ENCODE results near the gene CUEDC1. TPM values are rescaled to one million over a fixed set of nuclear protein-coding genes. Genes with fewer than 3 reads are reported as not detected.

CUEDC1 gene
- total RNA-seq, 4 donors from 2014 or later = 20.2 to 27.3 (median 24.6) TPM

- Histone ChIP-seq H3K4me3 (no peak overlapping the region), H3K4me1 (peaks cover 37 to 50% (median 44%) of the 10 kb centered on the region in 4 donors), H3K36me3 (no peaks in the 10 kb centered on the region), H3K27ac (peak overlapping the region; percentile 88 to 98 (median 92)), H3K27me3 (no peaks in the 10 kb centered on the region), H3K9me3 (no peaks in the 10 kb centered on the region)
- 66 to 88% methylated on average over 2 to 12 of the region's 12 CpGs for WGBS, 2 donors (ENCODE audit: low coverage in 1 of 2)
- intact Hi-C loops (cut with DNase I; ENCODE audit: low total_unique reads) = no loop called here
- in situ Hi-C loops (cut with MboI; ENCODE audit: low pct_ligation_motif_present in 1 of 4, low pct_unique_long_range_greater_than_20kb in 1 of 4, low sequenced_read_pairs in 3 of 4) = no loop called here
- DNase-seq = no peak
- TF ChIP-seq POLR2A (IDR thresholded peaks at IDR 0.05) = no peak
- TF ChIP-seq EP300 (IDR thresholded peaks at IDR 0.05; ENCODE audit: low read depth) = no peak
- TF ChIP-seq POLR2AphosphoS5 (IDR thresholded peaks at IDR 0.05) = no peak
- TF ChIP-seq CTCF (IDR thresholded peaks at IDR 0.05) = no peak
Measured at GRCh38 chr17:57888311-57889216, 66.6 kb downstream of the CUEDC1 start.

GRCh38 chr17:57887161-57887560, 68.1 kb downstream of the CUEDC1 start:
- TF ChIP-seq CTCF (IDR thresholded peaks at IDR 0.05) (no peak), POLR2A (IDR thresholded peaks at IDR 0.05) (no peak), EP300 (IDR thresholded peaks at IDR 0.05; ENCODE audit: low read depth) (no peak), POLR2AphosphoS5 (IDR thresholded peaks at IDR 0.05) (no peak)
- DNase-seq = no peak
- Histone ChIP-seq H3K27me3 (no peaks in the 10 kb centered on the region), H3K4me1 (peaks cover 23 to 37% (median 32%) of the 10 kb centered on the region in 4 donors), H3K9me3 (no peaks in the 10 kb centered on the region), H3K36me3 (no peaks in the 10 kb centered on the region), H3K27ac (peak overlapping the region in 2 of 4 donors; percentile 11 to 92), H3K4me3 (no peak overlapping the region)
- intact Hi-C loops (cut with DNase I; ENCODE audit: low total_unique reads) = no loop called here
- 85% methylated on average over 4 of the region's 4 CpGs; no CpG with 5 or more reads in 1 of the 2 donors for WGBS, 2 donors (ENCODE audit: low coverage in 1 of 2)
- in situ Hi-C loops (cut with MboI; ENCODE audit: low pct_ligation_motif_present in 1 of 4, low pct_unique_long_range_greater_than_20kb in 1 of 4, low sequenced_read_pairs in 3 of 4) = no loop called here

- Histone ChIP-seq H3K9me3 (no peaks in the 10 kb centered on the region), H3K36me3 (no peaks in the 10 kb centered on the region), H3K4me3 (no peak overlapping the region), H3K27ac (peak overlapping the region in 1 of 4 donors; percentile 27), H3K4me1 (peaks cover 29 to 41% (median 34%) of the 10 kb centered on the region in 4 donors), H3K27me3 (no peaks in the 10 kb centered on the region)
- intact Hi-C loops (cut with DNase I; ENCODE audit: low total_unique reads) = no loop called here
- in situ Hi-C loops (cut with MboI; ENCODE audit: low pct_ligation_motif_present in 1 of 4, low pct_unique_long_range_greater_than_20kb in 1 of 4, low sequenced_read_pairs in 3 of 4) = no loop called here
- WGBS, 2 donors (ENCODE audit: low coverage in 1 of 2) = 85 to 100% methylated on average over 1 to 4 of the region's 4 CpGs
- TF ChIP-seq CTCF (IDR thresholded peaks at IDR 0.05) (no peak), POLR2A (IDR thresholded peaks at IDR 0.05) (no peak), EP300 (IDR thresholded peaks at IDR 0.05; ENCODE audit: low read depth) (no peak), POLR2AphosphoS5 (IDR thresholded peaks at IDR 0.05) (no peak)
- DNase-seq = no peak
Measured at GRCh38 chr17:57886020-57886419, 69.2 kb downstream of the CUEDC1 start.

- no peak for DNase-seq
- no peaks in the 10 kb centered on the region for H3K9me3 ChIP-seq
- no peak overlapping the region for H3K27ac ChIP-seq
- H3K27me3 ChIP-seq = no peaks in the 10 kb centered on the region
- TF ChIP-seq POLR2A (IDR thresholded peaks at IDR 0.05) (no peak), EP300 (IDR thresholded peaks at IDR 0.05; ENCODE audit: low read depth) (no peak), POLR2AphosphoS5 (IDR thresholded peaks at IDR 0.05) (no peak), CTCF (IDR thresholded peaks at IDR 0.05) (no peak)
- in situ Hi-C loops (cut with MboI; ENCODE audit: low pct_ligation_motif_present in 1 of 4, low pct_unique_long_range_greater_than_20kb in 1 of 4, low sequenced_read_pairs in 3 of 4) (no loop called here), intact Hi-C loops (cut with DNase I; ENCODE audit: low total_unique reads) (no loop called here)
- H3K36me3 ChIP-seq = no peaks in the 10 kb centered on the region
- 87 to 100% methylated on average over 1 to 56 of the region's 67 CpGs for WGBS, 2 donors (ENCODE audit: low coverage in 1 of 2)
- H3K4me1 ChIP-seq = peaks cover 27 to 41% (median 30%) of the 10 kb centered on the region in 4 donors
- H3K4me3 ChIP-seq = no peak overlapping the region
Measured at GRCh38 chr17:57885148-57885915, 69.9 kb downstream of the CUEDC1 start.

Data from transverse colon (tissue), 4 donors.